IPS DF 6.9 (cell line): ENCODE data around the gene NOSTRIN.
"Not testable (repeated sequence)": the region's sequence is repeated elsewhere in the genome, so short reads cannot be mapped to it uniquely, and the experiment has no call there.

ENCODE experiments used
- DNase-seq: peaks from one replicate; pipeline ENCODE4 v3.0.0-alpha.2; 2013; ENCODE audit warnings: low read depth, low spot score
- H3K27ac ChIP-seq: one replicate; pipeline ENCODE4 v1.5.1; 2013; ENCODE audit warnings: low read length, control low read depth
- H3K27me3 ChIP-seq: 2 replicates; pipeline ENCODE4 v1.6.1; 2013; ENCODE audit warnings: mild to moderate bottlenecking, low read length; ENCODE audit not compliant: control insufficient read depth, insufficient read depth
- H3K36me3 ChIP-seq: 2 replicates; pipeline ENCODE4 v1.6.1; 2013; ENCODE audit warnings: low read length; ENCODE audit not compliant: control insufficient read depth, insufficient read depth
- H3K4me1 ChIP-seq: 2 replicates; pipeline ENCODE4 v1.6.1; 2013; ENCODE audit warnings: low read length; ENCODE audit not compliant: control insufficient read depth, insufficient read depth
- H3K4me3 ChIP-seq: 2 replicates; pipeline ENCODE4 v1.5.1; 2013; ENCODE audit warnings: mild to moderate bottlenecking, low read length
- H3K9me3 ChIP-seq: 2 replicates; pipeline ENCODE4 v1.6.1; 2013; ENCODE audit warnings: low read length, inconsistent platforms; ENCODE audit not compliant: control insufficient read depth, insufficient read depth
- WGBS: extraction: QIAGEN DNeasy Blood & Tissue Kit; methylation state at CpG from one replicate; pipeline ENCODE4 v1.1.7; 2013; ENCODE audit warnings: mixed read lengths, missing lambda C conversion rate; ENCODE audit not compliant: insufficient read length, insufficient coverage; 5-methylcytosine and 5-hydroxymethylcytosine counted together

The NOSTRIN gene, protein sequence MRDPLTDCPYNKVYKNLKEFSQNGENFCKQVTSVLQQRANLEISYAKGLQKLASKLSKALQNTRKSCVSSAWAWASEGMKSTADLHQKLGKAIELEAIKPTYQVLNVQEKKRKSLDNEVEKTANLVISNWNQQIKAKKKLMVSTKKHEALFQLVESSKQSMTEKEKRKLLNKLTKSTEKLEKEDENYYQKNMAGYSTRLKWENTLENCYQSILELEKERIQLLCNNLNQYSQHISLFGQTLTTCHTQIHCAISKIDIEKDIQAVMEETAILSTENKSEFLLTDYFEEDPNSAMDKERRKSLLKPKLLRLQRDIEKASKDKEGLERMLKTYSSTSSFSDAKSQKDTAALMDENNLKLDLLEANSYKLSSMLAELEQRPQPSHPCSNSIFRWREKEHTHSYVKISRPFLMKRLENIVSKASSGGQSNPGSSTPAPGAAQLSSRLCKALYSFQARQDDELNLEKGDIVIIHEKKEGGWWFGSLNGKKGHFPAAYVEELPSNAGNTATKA

DNA sequence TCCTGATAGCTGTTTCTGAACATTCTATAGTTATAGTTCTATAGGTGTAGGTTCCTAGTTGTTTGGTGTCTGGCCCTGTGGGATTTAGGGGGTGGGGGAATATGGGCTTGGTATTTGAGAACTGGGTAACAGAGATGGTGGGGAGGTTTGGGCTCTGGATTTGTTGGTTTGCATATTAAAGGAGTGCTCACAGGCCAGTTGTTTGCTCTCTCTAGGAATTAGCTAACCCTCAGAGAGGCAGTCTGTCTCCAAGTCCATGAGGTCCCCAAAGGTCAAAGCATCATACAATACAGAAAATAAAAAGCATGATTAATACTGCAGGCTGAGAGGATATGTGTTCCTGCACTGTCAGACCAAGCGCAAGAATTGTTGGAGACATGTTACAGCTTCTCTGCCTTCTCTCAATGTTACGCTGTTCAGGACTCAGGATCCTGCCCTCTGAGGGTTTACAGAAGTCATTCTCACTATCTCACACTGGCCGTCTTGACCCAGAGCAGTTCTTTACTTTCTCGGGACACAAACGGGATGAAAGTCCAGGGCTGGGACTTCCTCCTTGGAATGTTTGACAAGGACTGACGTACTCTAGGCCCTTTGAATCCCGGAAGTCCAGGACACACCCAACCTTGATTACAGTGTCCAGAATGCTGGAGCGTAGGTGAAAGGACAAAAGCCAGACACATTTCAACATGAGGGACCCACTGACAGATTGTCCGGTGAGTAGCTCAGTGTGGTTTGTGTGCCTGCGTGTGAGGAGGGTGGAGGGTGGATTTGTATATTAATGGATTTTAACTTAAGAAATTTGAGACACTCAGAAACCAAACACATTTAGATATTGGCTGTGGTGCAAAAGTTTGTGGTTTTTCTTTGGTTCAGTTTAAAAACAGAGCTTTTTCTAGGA, at the start of gene NOSTRIN:
TSS of gene NOSTRIN (plus strand) at position 677 of the 898 bp plus-strand sequence. CDS start at position 687, 10 bp downstream.
- Histone ChIP-seq H3K4me3 (no peak within 1 kb of the TSS), H3K27me3 (no peaks in the 10 kb centered on the region), H3K4me1 (peaks cover 7% of the 10 kb centered on the region), H3K27ac (no peak within 1 kb of the TSS), H3K36me3 (no peaks in the 10 kb centered on the region), H3K9me3 (no peaks in the 10 kb centered on the region)
- no peak for DNase-seq
- WGBS = no CpG with 5 or more reads among the region's 10 CpGs

DNA sequence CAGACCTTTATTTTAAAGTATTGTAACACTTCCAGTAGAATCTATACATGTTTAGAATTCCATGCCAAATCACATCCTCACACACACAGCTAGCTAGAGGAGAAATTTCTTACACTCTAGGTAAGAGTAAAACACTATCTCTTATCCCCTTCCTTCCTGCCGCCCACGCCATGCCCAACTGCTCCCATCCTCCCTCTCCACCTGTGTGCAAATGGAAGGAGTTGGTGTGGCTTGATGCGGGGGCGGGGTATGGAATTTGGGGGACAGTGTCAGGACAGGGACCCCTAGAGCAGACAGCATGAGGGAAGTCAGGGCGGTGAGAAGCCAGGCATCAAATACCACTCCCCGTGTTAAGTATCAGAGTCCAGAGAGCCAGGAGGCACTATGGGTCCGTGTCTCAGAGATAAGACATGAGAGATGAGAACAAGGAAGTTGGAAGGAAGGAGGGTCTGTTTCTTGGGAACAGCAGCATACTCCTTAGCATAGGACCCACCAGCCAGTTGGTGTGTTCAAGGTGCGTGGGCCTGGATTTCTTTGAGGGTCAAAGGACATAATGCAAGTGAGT, 48.6 kb upstream of the NOSTRIN start:
- Histone ChIP-seq H3K36me3 (no peaks in the 10 kb centered on the region), H3K9me3 (no peaks in the 10 kb centered on the region), H3K27ac (no peak overlapping the region), H3K4me3 (no peak overlapping the region), H3K4me1 (no peaks in the 10 kb centered on the region), H3K27me3 (no peaks in the 10 kb centered on the region)
- no CpG with 5 or more reads among the region's 8 CpGs for WGBS
- no peak for DNase-seq

GRCh38 chr2:168757223-168757622, 45.2 kb upstream of the NOSTRIN start:
- Histone ChIP-seq H3K27me3 (no peaks in the 10 kb centered on the region), H3K4me3 (no peak overlapping the region), H3K4me1 (no peaks in the 10 kb centered on the region), H3K9me3 (no peaks in the 10 kb centered on the region), H3K27ac (no peak overlapping the region), H3K36me3 (no peaks in the 10 kb centered on the region)
- whole genome bisulfite sequencing = no CpG with 5 or more reads among the region's 3 CpGs
- DNase-seq = no peak

DNA sequence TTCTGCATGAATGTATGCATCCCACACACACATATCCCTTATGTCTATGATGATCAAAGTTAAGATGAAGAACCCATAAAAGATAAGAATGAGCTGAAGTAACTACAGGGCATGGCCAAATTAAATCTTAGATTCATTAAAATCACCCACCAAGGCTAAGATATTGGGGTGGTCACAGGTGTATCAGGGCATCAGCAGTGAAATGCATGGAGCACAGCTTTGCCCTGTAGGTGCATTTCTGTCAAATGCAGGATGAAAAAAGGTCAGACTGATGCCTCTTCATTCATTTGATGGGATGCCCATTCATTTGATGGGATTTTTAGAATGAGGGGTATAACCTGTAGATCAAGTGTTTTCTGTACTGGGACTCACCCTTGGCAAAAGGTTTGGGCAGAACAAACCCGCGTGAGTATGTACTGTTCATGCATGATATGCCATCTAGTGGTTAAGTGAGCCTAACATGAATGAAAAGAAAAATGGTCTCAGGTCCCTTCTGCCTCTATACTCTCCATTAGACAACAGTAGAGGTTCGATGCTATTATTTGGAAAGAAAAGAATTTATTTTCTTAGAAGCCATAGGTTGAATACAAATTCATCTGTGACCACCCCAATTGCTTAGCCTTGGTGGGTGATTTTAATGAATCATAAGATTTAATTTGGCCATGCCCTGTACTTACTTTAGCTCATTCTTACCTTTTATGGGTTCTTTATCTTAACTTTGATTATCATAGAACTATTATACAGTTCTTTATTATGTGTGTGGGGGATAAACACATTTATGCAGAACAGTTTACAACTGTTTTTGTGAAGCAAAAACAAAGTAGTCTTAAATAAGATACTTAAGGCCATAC, 43.2 kb upstream of the NOSTRIN start:
- WGBS = no CpG with 5 or more reads among the region's 3 CpGs
- H3K27ac ChIP-seq = no peak overlapping the region

DNA sequence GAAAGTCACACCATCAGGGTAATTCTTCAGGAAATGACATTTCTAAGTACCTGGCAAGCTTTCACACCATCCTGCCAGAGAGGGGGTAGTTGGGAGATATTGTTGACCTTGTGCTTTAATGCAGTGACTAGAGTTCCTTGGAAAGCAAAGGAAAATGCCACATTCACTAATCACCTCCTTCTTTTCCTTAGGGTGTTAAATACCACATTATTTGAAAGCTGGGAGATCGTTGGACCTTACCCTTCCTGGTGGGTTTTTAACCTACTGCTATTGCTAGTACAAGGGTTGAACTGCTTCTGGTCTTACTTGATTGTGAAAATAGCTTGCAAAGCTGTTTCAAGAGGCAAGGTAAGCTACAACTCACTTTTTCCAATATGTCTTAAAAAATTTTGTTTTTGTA, 37.0 kb upstream of the NOSTRIN start:
- Histone ChIP-seq H3K36me3 (no peaks in the 10 kb centered on the region), H3K27ac (no peak overlapping the region), H3K27me3 (no peaks in the 10 kb centered on the region), H3K9me3 (no peaks in the 10 kb centered on the region), H3K4me3 (no peak overlapping the region), H3K4me1 (no peaks in the 10 kb centered on the region)
- DNase-seq = no peak
- no CpG with 5 or more reads among the region's 1 CpG for WGBS

More for the DNA sequence above, 43.2 kb upstream of the NOSTRIN start:
- Histone ChIP-seq H3K4me3 (no peak overlapping the region), H3K27me3 (no peaks in the 10 kb centered on the region), H3K9me3 (no peaks in the 10 kb centered on the region), H3K36me3 (no peaks in the 10 kb centered on the region), H3K4me1 (no peaks in the 10 kb centered on the region)
- DNase-seq = no peak

- H3K4me3 ChIP-seq = no peak overlapping the region
- H3K27ac ChIP-seq = no peak overlapping the region
- no CpG with 5 or more reads among the region's 2 CpGs for WGBS
- H3K27me3 ChIP-seq = no peaks in the 10 kb centered on the region
- no peaks in the 10 kb centered on the region for H3K9me3 ChIP-seq
- no peaks in the 10 kb centered on the region for H3K36me3 ChIP-seq
- no peak for DNase-seq
- H3K4me1 ChIP-seq = no peaks in the 10 kb centered on the region
These were observed 35.8 kb upstream of the NOSTRIN start for GRCh38 chr2:168766600-168766999.

GRCh38 chr2:168767258-168767657, 35.2 kb upstream of the NOSTRIN start:
- no CpG with 5 or more reads among the region's 1 CpG for WGBS

DNA sequence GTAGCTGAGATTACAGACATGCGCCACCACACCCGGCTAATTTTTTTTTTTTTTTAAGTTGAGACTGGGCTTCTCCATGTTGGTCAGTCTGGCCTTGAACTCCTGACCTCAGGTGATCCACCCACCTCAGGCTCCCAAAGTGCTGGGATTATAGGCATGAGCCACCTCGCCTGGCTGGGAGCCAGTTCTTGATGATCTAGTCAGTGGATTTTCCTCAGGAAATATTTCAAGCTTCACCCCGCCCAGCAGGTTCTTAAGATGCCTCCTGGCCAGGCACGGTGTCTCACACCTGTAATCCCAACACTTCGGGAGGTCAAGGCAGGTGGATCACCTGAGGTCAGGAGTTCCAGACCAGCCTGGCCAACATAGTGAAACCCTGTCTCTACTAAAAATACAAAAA, 34.1 kb upstream of the NOSTRIN start:
- H3K27me3 ChIP-seq, H3K27ac ChIP-seq, H3K9me3 ChIP-seq, DNase-seq, H3K4me3 ChIP-seq, H3K4me1 ChIP-seq, H3K36me3 ChIP-seq: not testable (repeated sequence)
- WGBS = no CpG with 5 or more reads among the region's 6 CpGs

More at GRCh38 chr2:168767258-168767657, 35.2 kb upstream of the NOSTRIN start:
- Histone ChIP-seq H3K36me3 (no peaks in the 10 kb centered on the region), H3K27me3 (no peaks in the 10 kb centered on the region), H3K27ac (no peak overlapping the region), H3K4me1 (no peaks in the 10 kb centered on the region), H3K4me3 (no peak overlapping the region), H3K9me3 (no peaks in the 10 kb centered on the region)
- no peak for DNase-seq

DNA sequence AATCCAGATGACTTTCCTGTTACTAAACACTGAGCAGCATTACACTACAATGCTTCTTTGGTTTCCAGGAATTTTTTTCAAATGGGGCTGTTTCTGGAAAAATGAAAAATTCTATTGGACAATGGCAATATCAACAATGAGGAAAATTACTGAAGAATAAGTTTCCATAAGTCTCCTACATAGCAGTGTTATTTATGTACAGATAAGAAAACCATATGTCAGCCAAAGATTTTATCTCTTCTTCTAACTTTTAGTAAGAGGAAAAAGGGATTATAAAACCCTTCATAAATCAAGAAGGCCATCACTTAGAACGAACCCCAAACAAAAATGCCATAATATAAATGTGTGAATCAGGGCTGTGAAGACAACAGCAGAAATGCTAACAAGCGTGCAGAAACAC, 31.6 kb upstream of the NOSTRIN start:
- Histone ChIP-seq H3K27ac (no peak overlapping the region), H3K4me3 (no peak overlapping the region), H3K9me3 (no peaks in the 10 kb centered on the region), H3K27me3 (no peaks in the 10 kb centered on the region), H3K36me3 (no peaks in the 10 kb centered on the region), H3K4me1 (peaks cover 2% of the 10 kb centered on the region; the same call in 1 of the 2 replicates)
- no peak for DNase-seq
- WGBS = no CpG with 5 or more reads among the region's 2 CpGs
